HL-60/S4 treated with retinoic acid at 250 ng/mL for 4 days and 3 days (cell line): Measurements from ENCODE around the gene MED27.
"Not testable (repeated sequence)": the region's sequence is repeated elsewhere in the genome, so short reads cannot be mapped to it uniquely, and the experiment has no call there.

Source experiments
- in situ Hi-C: fragments of 300-500 bp; cut with MboI; formaldehyde crosslinking; loops from 2 replicates; pipeline ENCODE4 v1.7.0; 2022; ENCODE audit warnings: low sequenced_read_pairs

The MED27 gene

DNA sequence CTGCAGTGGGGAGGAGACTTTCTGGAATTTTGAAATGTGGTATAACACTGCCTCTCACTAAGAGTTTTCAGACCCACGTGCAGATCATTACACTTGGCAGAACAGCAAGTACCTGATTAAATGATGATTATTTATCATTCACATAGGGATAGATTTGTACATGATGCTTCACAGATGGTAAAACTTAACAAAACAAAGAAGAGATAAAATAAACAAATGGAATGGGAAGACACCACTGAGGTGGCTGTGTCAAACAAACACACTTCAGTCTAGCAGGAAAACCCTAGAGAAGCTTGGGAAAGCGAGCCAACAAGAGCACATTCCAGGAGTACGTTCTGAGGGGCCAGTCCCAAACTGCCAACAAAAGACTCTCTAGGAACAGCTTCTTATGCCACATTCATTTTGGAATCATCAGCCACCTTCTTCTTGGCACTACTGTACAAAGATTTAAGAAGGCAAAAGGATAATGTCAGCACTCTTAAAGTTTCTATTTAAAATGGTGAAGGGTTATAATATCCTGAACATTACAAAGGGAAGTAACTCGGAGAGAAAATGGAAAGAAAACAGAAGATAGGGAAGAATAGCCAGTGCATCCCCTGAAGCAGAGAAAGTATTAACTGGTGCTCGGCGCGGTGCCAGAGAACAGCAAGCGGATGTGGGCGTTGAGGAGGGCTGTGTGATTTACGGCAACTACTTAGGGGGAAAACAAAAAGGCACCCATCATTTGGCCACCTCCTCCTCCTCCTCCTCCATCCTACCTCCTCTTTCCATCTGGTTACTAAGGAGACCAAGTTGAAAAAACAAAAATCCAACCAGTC, 1.6 kb downstream of the MED27 start:
- in situ Hi-C loops: no loop called here

DNA sequence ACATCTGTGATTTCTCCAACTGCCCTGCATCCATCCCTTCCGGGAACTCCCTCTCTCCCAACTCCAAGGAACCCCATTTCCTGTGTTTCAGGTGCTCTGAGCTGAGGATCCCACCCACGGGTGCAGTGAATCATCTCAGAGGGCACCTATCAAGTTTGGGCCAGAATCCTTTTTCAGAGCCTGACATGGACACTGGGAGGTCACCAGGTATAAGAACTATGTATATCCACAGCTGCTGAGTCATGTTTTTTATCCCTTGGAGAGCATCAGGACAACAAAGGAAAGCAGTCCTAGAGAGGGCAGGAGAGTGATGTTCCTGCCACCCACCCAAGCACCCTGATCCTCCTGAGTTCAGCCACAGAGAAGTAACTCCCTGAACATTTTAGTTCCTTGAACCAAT, 3.8 kb downstream of the MED27 start:
- in situ Hi-C loops: no loop called here

DNA sequence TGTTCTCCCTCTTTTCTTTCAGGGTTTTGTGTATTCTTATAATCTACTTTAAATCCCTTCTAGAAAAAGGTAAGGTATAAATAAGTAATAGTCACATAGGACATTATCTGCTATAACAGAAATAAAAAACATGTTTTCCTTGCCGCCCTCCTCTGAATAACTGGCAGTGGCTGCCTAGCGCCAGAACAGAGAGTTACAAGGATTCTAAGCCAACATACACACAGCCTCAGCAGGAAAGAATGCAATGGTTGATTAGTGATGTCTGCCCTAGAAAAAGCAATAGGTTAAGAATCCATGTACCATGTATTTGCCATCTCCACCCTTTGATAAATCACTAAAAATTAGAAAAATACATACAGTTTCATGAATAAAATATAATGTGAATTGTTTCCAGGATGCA, 4.9 kb downstream of the MED27 start:
- in situ Hi-C loops: no loop called here

DNA sequence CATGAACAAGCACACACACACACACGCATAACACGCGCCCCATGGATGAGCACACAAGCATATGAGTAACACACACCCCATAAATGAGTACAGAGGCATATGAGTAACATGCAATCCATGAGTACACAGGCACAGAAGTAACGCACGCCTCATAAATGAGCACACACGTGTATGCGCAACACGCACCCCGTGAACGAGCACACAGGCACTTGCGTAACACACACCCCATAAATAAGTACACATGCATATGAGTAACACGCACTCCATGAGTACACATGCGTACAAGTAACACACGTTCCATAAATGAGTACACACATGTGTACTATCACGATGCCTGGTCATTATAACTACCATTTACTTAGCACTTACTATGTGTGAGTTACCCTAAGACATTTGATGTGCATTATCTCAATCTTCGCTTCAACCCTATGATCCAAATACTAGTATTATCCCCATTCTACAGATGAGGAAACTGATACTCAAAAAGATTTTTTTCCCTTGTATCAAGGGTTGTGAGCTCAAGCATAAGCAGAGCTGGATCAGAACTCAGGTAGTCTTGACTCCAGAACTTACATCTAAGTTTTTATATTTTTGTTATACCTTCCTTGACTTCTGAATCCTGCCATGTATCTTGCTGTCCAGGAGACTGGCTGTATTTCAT, 7.7 kb downstream of the MED27 start:
- in situ Hi-C loops: no loop called here

DNA sequence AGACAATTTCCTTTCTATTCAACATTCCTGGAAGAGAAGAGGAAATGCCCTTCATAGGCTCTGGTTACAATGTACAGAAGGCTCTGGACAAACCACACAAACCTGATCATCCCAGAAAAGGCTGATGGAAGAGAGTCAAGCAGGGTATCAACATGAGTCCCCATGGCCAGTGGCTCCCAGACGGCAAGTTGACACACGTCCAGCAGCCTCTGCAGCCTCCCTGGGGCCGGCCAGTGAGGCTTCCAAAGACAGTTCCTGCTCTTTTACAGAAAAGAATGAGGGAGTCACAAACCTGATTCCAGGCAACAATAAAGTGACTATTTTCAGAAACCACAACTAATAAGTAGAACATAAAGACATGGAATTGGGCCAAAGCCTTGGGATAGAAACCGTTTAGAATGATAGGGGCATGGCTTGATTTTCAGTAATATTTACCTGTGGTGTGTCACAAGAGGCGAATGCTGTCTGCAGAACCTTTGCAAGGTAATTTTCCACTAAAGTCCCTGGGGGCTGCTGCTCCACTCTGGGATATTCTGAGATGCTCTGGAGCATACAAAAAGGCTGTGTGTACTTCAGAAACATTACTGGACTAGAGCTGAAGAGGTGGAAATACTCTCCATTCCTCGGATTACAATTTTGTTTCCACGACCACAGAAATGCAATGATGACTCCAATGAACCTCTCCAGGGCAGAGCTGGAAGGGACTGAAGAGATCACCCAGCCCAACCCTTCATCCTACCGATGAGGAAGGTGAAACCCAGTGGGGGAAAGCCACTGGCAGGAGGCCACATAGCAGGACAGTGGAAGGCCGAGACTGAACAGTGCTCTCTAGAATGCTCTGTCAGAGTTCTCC, 10.4 kb downstream of the MED27 start:
- in situ Hi-C loops: no loop called here

DNA sequence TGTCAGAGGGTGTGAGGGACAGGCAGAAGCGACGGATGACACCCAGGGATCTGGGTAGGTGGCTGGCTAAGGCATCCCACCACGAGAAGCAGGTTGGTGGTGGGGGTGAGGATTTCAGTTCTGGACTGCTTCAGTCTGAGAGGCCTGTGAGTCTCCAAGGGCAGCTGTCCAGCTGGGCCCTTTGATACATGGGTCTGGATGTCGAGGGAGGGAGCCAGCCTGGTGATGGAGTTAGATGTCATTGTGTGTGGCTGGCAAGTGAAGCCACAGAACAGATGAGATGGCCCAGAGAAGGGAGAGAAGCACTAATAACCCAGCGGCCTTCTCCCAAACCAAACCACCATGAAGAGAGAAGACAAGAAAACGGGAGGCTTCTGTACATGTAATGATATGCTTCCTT, 11.1 kb downstream of the MED27 start:
- in situ Hi-C loops: no loop called here

DNA sequence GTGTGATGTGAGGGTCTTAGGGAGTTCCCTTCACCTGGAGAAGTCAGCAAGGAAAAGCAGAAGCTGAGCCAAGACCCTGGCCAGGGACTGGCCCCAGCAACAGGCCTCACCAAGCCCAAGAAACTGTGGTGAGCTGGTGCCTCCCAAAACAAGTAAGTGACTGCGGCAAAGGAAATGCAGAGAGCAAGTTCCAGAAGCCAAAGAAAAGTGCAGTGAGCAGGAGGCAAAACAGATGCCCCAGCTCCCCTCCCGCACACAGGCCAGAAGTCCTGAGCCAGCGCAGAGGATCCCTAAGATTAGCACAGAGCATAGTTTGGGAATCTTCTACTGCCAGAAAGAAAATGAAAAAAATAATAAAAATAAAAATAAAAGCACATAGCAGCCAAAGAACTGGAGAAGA, 13.2 kb downstream of the MED27 start:
- in situ Hi-C loops: no loop called here

DNA sequence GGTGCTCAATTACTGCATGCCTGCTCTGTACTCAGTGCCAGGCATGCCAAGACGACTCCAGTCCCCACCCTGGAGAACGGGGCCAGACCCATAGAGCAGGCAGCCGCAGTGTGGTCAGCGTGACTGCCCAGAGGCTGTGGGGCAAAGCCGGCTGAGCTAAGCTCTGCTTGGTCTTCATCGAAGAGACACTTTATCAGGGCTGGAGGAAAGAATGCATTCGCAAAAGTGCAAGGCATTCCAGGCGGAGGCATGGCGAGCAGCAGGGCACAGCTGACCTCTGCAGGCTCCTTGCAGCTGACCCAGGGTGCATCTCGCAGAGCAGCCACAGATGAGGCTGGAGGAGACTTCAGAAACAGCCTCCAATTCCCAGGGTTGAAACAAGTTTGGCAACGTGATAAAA, 13.6 kb downstream of the MED27 start:
- in situ Hi-C loops: no loop called here

DNA sequence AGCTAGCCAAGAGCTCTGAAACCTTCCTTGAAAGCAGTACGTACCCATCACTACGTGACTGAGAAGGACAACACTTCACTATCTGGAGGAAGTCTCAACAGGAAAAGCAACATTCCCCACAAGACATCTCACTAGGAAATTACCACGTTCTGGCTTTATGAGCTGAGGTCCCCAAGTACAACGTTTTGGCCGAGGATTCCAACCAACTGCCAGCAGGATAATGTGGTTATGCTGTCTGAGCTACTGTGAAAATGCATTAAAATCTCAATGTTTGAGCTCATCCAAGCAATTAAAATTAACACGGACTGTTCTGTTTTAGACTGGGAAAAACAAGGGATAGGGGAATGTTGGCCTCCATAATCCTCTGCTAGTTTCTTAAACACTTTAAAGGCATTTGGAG, 16.4 kb downstream of the MED27 start:
- in situ Hi-C loops: no loop called here

DNA sequence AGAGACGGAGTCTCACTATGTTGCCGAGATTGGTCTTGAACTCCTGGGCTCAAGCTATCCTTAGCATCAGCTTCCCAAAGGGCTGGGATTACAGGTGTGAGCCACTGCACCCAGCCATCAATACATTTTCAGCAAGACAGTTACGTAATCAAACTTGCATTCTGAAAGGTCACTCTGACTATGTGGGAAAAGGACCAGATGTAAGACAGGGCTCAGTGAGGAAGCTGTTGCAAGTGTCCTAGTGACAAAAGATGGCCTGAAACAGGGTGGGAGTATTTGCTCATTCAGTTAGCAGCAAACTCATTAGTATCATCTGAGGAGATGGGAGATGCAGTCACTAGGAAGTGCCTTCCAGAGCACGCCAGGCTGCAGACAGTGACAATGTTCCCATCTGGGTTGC, 16.9 kb downstream of the MED27 start:
- in situ Hi-C loops: no loop called here

DNA sequence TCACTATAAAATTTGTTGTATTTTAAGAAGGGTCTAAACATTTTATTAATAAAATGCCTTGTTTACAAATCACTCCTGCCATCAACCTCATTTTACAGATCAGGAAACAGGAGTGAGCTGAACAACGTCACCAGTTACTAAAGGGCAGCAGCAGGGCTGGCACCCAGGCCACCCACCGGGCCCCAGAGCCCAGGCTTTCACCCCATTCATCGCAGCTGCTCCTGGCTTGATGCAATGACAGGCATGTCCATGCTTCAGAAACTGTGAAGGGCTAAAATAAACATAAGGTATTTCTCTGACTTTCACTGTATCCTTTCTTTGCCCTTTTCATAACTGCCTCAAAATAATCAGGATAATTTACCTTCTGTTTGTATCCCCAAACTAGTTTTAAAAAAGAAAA, 18.1 kb downstream of the MED27 start:
- in situ Hi-C loops: no loop called here

DNA sequence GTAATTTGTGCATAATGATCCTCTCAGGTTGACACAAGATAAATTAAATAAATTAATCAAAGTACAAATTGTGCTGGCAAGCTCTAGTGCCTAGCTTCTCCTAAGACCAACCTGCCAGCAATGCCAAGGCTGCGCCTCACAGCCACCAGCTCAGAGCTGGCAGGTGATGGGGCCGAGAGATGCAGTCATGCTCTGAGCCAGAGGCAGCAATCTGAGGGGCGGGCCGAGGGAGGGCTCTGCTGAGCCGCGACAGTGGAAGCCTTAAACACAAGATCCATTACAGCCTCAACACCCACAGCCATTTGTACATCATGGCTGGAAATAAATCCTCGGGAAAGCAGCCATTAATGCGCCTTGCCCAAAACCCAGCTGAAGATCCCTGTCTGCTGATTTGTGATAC, 20.3 kb downstream of the MED27 start:
- in situ Hi-C loops: no loop called here

DNA sequence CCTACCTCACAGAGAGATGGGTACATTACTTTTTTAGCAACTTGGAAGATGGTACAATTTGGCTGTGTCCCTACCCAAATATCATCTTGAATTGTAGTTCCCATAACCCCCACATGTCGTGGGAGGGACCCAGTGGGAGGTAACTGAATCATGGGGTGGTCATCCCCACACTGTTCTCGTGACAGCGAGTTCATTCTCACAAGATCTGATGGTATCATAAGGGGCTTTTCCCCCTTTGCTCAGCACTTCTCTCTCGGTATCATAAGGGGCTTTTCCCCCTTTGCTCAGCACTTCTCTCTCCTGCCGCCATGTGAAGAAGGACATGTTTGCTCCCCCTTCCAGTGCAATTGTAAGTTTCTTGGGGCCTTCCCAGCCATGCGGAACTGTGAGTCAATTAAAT, 21.4 kb downstream of the MED27 start:
- in situ Hi-C loops: not testable (repeated sequence)

DNA sequence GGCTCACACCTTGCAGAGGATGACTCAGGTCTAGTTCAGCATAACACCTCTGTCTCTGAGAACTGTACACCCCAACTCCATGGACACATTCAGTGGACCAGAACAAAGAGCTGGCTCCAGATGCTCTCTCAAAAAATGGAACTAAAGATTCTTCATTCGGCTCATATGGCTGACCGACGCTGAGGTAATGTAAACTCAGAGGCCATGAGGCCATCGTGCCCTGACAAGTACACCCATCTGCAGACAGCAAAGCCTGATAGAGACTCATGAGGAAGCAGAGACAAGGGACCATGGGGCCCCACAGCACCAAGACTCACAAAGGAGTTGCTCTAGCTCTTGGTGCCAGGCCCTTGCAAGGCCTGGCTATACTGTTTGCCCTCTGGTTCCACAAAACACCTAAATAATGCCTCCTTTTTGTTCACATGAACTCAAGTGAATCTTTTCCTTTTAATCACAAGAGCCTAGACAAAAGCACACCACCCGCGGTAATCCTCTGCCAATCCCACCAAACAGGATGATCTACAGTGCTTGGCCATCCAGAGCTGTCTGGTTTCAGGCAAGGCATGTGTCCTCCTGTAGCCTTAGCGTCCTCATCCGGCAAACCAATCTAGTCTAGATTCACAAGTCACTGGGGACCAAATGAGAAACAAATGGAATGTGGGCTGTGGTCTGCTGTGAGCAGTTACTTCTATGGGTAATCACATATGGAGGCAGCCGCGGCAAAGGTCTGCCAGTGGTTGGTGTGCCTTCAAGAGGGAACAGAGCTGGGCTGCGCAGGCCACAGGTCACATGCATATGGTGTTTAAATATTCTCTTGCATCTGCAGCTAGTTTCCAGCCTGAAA, 22.7 kb downstream of the MED27 start:
- in situ Hi-C loops: no loop called here

DNA sequence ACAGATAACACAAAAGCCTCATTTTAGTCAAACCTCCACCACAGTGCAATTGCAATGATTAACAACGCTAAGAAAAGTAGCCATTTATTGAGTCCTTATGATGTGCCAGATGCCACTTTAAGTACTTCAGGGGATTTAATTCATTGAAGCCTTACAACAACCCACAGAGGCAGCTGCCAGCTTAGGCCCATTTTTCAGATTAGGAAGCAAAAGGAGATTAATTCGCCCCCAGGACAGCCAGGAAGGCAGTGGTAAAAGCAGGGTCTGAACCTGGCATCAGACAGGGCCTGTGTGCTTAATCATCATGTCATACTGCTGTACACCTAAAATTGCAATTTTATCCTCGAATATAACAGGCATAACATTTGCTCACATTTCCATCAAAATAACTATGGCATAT, 23.9 kb downstream of the MED27 start:
- in situ Hi-C loops: no loop called here

DNA sequence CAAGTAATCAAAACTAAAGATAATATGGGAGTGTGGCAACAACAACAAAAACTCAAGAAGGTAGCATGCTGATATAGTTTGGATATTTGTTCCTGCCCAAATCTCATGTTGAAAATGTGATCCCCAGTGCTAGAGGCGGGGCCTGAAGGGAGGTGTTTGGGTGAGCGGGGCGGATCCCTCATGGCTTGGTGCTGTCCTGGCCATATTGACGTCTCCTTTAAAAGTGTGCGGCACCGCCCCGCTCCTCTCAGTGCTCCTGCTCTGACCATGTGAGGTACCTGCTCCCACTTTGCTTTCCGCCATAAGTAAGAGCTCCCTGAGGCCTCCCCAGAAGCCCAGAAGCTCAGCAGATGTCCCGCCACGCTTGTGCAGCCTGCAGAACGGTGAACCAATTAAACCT, 25.6 kb downstream of the MED27 start:
- in situ Hi-C loops: no loop called here

DNA sequence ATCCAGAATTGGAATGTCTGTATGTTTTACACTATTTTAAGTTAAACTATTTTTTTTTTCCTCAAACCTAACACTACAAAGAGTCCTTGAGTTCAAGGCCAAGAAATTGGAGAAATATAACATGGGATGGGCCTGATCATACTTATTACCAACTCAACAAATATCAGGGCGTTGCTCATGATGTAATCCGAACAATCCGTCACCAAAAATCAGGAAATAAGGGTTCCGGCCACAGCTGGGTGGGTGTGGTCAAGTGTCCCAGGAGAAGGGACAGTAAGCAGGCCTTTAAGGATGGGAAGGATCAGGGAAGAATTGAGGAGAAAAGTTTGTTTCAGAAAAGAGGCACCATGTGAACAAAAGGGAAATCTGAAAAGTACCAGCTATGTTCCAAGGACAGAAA, 29.8 kb downstream of the MED27 start:
- in situ Hi-C loops: no loop called here

DNA sequence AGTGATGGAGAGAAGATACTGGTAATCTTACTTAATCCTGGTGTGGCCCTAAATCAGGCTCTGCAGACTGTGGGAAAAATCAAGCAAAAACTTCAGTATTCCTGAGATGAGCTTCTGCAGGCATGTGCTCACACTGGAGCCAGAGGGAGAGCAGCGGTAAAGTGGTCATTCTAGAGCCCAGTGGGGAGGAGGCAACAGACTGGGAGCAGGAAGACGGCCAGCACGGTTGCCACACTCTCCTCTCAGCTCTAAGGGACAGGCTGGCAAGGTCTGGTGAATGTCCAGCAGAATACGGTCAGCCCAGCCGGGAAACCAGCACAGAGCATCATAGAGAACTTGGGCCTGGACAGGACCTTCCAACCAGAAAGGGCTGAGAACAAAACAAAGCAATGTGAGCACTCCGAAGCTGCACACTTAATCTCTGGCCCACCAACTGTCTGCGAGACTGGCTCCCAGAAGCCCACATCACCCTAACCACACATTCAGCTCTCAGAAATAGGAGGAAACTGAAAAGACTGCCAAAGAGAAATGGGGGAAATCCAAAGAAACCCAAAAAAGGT, 30.3 kb downstream of the MED27 start:
- in situ Hi-C loops: no loop called here

DNA sequence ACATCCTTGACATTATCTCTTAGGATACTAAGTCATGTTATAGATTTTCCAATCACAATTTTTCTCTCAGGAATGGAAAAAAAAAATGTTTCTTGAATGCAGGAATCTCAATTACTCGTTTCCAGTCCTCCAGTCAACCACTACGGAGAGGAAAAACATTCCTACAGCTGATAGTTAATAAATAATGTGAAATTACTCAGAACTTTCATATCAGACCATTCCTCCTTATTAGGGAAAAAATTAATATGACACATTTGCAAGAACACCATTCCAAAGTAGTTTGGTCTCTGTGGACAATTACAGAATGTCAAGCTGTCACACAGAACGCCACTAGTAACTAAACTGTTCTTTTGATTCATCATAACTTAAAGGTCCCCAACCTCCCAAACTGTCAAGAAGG, 31.5 kb downstream of the MED27 start:
- in situ Hi-C loops: no loop called here

DNA sequence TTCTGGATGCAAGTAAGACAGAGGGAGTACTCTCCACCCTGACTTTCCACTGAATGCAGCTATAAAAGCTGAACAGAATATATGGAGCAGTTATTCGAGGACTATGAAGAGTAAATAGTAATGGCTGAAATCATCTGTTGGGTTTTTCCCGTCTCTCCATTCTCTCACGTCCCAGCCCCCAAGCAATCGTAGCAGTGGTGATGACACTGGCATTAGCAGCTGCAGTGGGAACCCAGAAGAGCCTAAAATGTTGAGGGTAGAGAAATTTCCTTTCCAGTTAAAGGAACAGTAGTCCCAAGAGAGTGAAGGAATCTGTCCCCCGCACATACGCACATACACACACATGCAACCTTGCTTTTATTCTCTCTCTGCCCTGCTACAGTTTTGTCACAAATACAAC, 33.2 kb downstream of the MED27 start:
- in situ Hi-C loops: no loop called here
